Neural cell (in vitro differentiated cells): ENCODE measurements around the gene SLC16A13. TPM values are rescaled to one million over a fixed set of nuclear protein-coding genes. Genes with fewer than 3 reads are reported as not detected.

ENCODE experiments used
- H2AFZ ChIP-seq: fragments of 200-600, 300-800 bp; sonication (generic), shearing (Covaris generic); 2 replicates; pipeline ENCODE4 v1.6.0; 2014; ENCODE audit warnings: low read depth, mild to moderate bottlenecking, antibody characterized with exemption, low read length, moderate library complexity
- H3F3A ChIP-seq: fragments of 200-600 bp; shearing (Covaris generic); 2 replicates; pipeline ENCODE4 v1.6.1; 2016; ENCODE audit warnings: mild to moderate bottlenecking, moderate library complexity, mixed read lengths, antibody characterized with exemption, low read length; ENCODE audit not compliant: insufficient read depth, poor library complexity, severe bottlenecking
- H3K27ac ChIP-seq: fragments of 200-600, 300-800 bp; sonication (generic), shearing (Covaris generic); 2 replicates; pipeline ENCODE4 v1.5.1; 2014; ENCODE audit warnings: mild to moderate bottlenecking, low read length, moderate library complexity
- H3K27me3 ChIP-seq: fragments of 300-800, 200-600 bp; sonication (generic), shearing (Covaris generic); 2 replicates; pipeline ENCODE4 v1.6.0; 2014; ENCODE audit warnings: mild to moderate bottlenecking, low read depth, low read length, moderate library complexity; ENCODE audit not compliant: insufficient read depth
- H3K36me3 ChIP-seq: fragments of 300-800, 200-600 bp; sonication (generic), shearing (Covaris generic); 2 replicates; pipeline ENCODE4 v1.5.1; 2014; ENCODE audit warnings: mild to moderate bottlenecking, antibody characterized with exemption, low read length, moderate library complexity; ENCODE audit not compliant: insufficient read depth
- H3K4me2 ChIP-seq: fragments of 300-800, 200-600 bp; sonication (generic), shearing (Covaris generic); 2 replicates; pipeline ENCODE4 v1.6.0; 2014; ENCODE audit warnings: mild to moderate bottlenecking, low read length
- H3K4me3 ChIP-seq: fragments of 300-800, 200-600 bp; sonication (generic), shearing (Covaris generic); 2 replicates; pipeline ENCODE4 v1.5.1; 2014; ENCODE audit warnings: mild to moderate bottlenecking, low read length, moderate library complexity
- H3K79me2 ChIP-seq: fragments of 200-600 bp; shearing (Covaris generic); replicated peaks from 2 replicates; pipeline ENCODE4 v1.6.0; 2014; ENCODE audit warnings: mild to moderate bottlenecking, low read length, moderate library complexity; ENCODE audit not compliant: insufficient read depth
- H3K9ac ChIP-seq: fragments of 300-800, 200-600 bp; sonication (generic), shearing (Covaris generic); 2 replicates; pipeline ENCODE4 v1.6.1; 2016; ENCODE audit warnings: mild to moderate bottlenecking, low read length, mixed read lengths
- H3K9me2 ChIP-seq: fragments of 200-600 bp; shearing (Covaris generic); 2 replicates; pipeline ENCODE4 v1.6.1; 2016; ENCODE audit warnings: mild to moderate bottlenecking, low read length, mixed read lengths; ENCODE audit not compliant: insufficient read depth
- H3K9me3 ChIP-seq: fragments of 200-600, 300-800 bp; sonication (generic), shearing (Covaris generic); 2 replicates; pipeline ENCODE4 v1.6.1; 2016; ENCODE audit warnings: mild to moderate bottlenecking, mixed run types, low read length, moderate library complexity, mixed read lengths
- H4K20me1 ChIP-seq: fragments of 200-600 bp; shearing (Covaris generic); 2 replicates; pipeline ENCODE4 v1.6.1; 2016; ENCODE audit warnings: mild to moderate bottlenecking, mixed run types; ENCODE audit not compliant: insufficient read depth
- EP300 ChIP-seq: fragments of 450-650 bp; conservative IDR thresholded peaks from 2 replicates; pipeline ENCODE4 v1.6.1; 2014; ENCODE audit warnings: antibody characterized with exemption, mild to moderate bottlenecking, moderate library complexity; ENCODE audit not compliant: poor library complexity, severe bottlenecking
- EZH2 ChIP-seq: fragments of 200-600, 300-800 bp; shearing (Covaris generic), sonication (generic); IDR thresholded peaks from 2 replicates; pipeline ENCODE4 v1.6.1; 2014; ENCODE audit warnings: antibody characterized with exemption, low read length, borderline replicate concordance, mild to moderate bottlenecking; ENCODE audit not compliant: insufficient read depth, poor library complexity, severe bottlenecking
- MXI1 ChIP-seq: fragments of 450-650 bp; conservative IDR thresholded peaks from 2 replicates; pipeline ENCODE4 v1.6.1; 2014; ENCODE audit warnings: antibody characterized with exemption, mild to moderate bottlenecking; ENCODE audit not compliant: poor library complexity, severe bottlenecking
- POLR2AphosphoS5 ChIP-seq: IDR thresholded peaks from 2 replicates; pipeline ENCODE4 v1.6.1; 2012
- RAD21 ChIP-seq: fragments of 450-650 bp; conservative IDR thresholded peaks from 2 replicates; pipeline ENCODE4 v1.6.1; 2014; ENCODE audit warnings: antibody characterized with exemption, mild to moderate bottlenecking, moderate library complexity
- SMC3 ChIP-seq: fragments of 450-650 bp; conservative IDR thresholded peaks from 2 replicates; pipeline ENCODE4 v1.6.1; 2014; ENCODE audit warnings: antibody characterized with exemption, mild to moderate bottlenecking, moderate library complexity; ENCODE audit not compliant: poor library complexity
- TAF1 ChIP-seq: IDR thresholded peaks from 2 replicates; pipeline ENCODE4 v1.6.1; 2012; ENCODE audit warnings: low read depth
- polyA plus RNA-seq: library from polyadenylated mRNA; depleted of rRNA; stranded (reverse); fragments of >200 nt; gene quantifications from 2 replicates; pipeline ENCODE4 v1.2.3, GENCODE V29; 2014
- TF ChIP-seq, protein P1 (sequence below): IDR thresholded peaks from 2 replicates; pipeline ENCODE4 v1.6.1; 2012; ENCODE audit warnings: borderline replicate concordance
- TF ChIP-seq, protein P2 (sequence below): fragments of 450-650 bp; IDR thresholded peaks from 2 replicates; pipeline ENCODE4 v1.5.1; 2014; ENCODE audit warnings: antibody characterized with exemption, mild to moderate bottlenecking, moderate library complexity; ENCODE audit not compliant: poor library complexity, severe bottlenecking

Gene SLC16A13
- polyA plus RNA-seq, 1 donor from 2014 or later, result not detected

DNA sequence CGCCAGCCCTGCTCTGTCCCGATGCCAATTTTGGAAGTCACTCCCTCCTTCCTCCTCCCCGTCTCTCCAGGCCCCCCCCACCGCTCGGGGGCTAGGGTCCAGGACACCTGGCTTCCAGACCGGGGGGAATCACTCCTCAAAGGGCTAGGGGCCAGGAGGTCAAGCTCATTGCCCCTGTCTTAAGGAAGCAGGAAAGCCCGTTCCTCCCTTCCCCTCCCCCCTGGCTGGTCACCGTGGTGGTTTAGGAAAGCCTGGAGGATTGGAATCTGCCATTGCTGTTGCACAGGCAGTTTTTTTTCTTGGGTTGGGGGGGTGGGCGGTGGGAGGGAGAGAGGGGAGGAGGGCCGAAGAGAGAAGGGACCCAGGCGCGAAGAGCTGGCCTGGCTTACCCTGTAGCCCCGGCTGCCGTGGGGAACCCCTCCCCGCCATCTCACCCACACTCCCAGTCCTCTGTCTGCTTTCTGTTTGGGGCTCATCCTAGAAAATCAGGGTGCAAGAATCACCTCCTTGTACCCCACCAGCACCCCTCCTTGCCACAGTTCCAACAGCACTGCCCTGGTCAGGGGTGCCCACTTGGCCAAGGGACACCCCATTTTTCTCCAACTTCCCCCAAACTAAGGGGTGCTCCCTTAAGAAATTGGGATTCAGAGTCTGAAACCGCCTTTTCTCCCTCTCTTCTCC is 15.8 kb upstream of the SLC16A13 start:
- no peak overlapping the region for H3K4me2 ChIP-seq
- H3K27ac ChIP-seq, result no peak overlapping the region
- H3K9ac ChIP-seq, result no peak overlapping the region
- H3K9me2 ChIP-seq, result no peaks in the 10 kb centered on the region
- no peaks in the 10 kb centered on the region for H3F3A ChIP-seq
- no peaks in the 10 kb centered on the region for H3K79me2 ChIP-seq
- H3K9me3 ChIP-seq, result no peaks in the 10 kb centered on the region
- no peak overlapping the region for H2AFZ ChIP-seq
- H3K36me3 ChIP-seq, result no peaks in the 10 kb centered on the region
- no peak overlapping the region for H3K4me3 ChIP-seq
- H4K20me1 ChIP-seq, result no peaks in the 10 kb centered on the region
- H3K27me3 ChIP-seq, result peaks cover 40% of the 10 kb centered on the region
- TF ChIP-seq SMC3 (no peak), EP300 (no peak), RAD21 (no peak), TAF1 (no peak), MXI1 (no peak), EZH2 (no peak), POLR2AphosphoS5 (no peak)
- TF ChIP-seq, protein P1, sequence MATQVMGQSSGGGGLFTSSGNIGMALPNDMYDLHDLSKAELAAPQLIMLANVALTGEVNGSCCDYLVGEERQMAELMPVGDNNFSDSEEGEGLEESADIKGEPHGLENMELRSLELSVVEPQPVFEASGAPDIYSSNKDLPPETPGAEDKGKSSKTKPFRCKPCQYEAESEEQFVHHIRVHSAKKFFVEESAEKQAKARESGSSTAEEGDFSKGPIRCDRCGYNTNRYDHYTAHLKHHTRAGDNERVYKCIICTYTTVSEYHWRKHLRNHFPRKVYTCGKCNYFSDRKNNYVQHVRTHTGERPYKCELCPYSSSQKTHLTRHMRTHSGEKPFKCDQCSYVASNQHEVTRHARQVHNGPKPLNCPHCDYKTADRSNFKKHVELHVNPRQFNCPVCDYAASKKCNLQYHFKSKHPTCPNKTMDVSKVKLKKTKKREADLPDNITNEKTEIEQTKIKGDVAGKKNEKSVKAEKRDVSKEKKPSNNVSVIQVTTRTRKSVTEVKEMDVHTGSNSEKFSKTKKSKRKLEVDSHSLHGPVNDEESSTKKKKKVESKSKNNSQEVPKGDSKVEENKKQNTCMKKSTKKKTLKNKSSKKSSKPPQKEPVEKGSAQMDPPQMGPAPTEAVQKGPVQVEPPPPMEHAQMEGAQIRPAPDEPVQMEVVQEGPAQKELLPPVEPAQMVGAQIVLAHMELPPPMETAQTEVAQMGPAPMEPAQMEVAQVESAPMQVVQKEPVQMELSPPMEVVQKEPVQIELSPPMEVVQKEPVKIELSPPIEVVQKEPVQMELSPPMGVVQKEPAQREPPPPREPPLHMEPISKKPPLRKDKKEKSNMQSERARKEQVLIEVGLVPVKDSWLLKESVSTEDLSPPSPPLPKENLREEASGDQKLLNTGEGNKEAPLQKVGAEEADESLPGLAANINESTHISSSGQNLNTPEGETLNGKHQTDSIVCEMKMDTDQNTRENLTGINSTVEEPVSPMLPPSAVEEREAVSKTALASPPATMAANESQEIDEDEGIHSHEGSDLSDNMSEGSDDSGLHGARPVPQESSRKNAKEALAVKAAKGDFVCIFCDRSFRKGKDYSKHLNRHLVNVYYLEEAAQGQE, result no peak
- TF ChIP-seq, protein P2, sequence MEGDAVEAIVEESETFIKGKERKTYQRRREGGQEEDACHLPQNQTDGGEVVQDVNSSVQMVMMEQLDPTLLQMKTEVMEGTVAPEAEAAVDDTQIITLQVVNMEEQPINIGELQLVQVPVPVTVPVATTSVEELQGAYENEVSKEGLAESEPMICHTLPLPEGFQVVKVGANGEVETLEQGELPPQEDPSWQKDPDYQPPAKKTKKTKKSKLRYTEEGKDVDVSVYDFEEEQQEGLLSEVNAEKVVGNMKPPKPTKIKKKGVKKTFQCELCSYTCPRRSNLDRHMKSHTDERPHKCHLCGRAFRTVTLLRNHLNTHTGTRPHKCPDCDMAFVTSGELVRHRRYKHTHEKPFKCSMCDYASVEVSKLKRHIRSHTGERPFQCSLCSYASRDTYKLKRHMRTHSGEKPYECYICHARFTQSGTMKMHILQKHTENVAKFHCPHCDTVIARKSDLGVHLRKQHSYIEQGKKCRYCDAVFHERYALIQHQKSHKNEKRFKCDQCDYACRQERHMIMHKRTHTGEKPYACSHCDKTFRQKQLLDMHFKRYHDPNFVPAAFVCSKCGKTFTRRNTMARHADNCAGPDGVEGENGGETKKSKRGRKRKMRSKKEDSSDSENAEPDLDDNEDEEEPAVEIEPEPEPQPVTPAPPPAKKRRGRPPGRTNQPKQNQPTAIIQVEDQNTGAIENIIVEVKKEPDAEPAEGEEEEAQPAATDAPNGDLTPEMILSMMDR, result no peak

DNA sequence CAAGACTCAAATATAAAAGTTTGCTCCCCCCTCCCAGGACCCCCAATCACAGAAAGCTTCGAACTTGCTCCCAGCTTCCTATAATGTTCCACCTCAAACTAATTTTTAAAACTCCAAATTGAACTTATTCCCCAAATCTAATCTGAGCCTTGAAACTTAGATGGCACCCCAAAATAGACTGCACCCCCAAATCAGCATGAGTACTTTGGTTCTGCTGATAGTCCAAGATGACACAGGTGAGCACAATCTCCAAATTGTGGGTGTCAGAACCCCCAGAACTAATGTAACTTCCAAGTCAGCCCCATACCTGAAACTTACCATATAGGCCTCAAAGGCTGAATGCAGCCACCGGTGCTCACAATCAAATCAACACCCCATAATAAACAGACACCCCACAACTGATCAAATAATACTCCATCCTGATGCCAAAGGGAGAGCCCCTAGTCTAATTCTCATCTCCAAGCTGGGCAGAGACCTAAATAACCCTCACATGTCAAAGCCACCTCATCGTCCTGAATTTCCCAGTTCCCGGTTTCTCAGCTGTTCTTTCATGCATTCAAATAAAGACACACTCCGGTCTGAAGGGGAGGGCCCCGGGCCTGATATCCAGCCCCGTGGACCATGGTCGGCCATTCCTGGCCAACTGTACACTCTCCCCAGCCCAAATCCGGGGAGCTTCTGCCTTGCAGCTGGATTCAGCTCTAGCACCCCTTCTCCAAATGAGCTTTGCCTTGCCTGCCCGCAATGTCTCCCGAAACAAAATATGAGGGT is 14.7 kb upstream of the SLC16A13 start:
- peaks cover 40% of the 10 kb centered on the region for H3K27me3 ChIP-seq

More for the DNA sequence above, 14.7 kb upstream of the SLC16A13 start:
- no peak for TF ChIP-seq EP300
- TF ChIP-seq POLR2AphosphoS5, result no peak
- no peak for TF ChIP-seq MXI1
- Histone ChIP-seq H3K9me2 (no peaks in the 10 kb centered on the region), H3K27ac (no peak overlapping the region), H3K4me3 (no peak overlapping the region), H3K4me2 (no peak overlapping the region), H3K9me3 (no peaks in the 10 kb centered on the region), H3F3A (no peaks in the 10 kb centered on the region), H4K20me1 (no peaks in the 10 kb centered on the region), H3K36me3 (no peaks in the 10 kb centered on the region), H3K79me2 (no peaks in the 10 kb centered on the region), H2AFZ (no peak overlapping the region), H3K9ac (no peak overlapping the region)
